Bronchial epithelial cell (primary cell): Measurements from ENCODE around the gene OTUD7B. TPM values are rescaled to one million over a fixed set of nuclear protein-coding genes. Genes with fewer than 3 reads are reported as not detected.

Experiments
- DNase-seq: peaks from one replicate; pipeline ENCODE4 v3.0.0-alpha.2; 2010; ENCODE audit warnings: low read depth
- FAIRE-seq: peaks from 2 replicates; lab custom pipeline; 2011; peaks lifted over from hg19 to GRCh38; lab: Jason Lieb, UNC
- H3K27me3 ChIP-seq: 2 replicates; pipeline ENCODE4 v1.5.1; 2011; ENCODE audit warnings: low read length; ENCODE audit not compliant: control insufficient read depth, insufficient read depth
- H3K36me3 ChIP-seq: 2 replicates; pipeline ENCODE4 v1.5.1; 2011; ENCODE audit warnings: low read length; ENCODE audit not compliant: control insufficient read depth, insufficient read depth
- H3K4me3 ChIP-seq: 2 replicates; pipeline ENCODE4 v1.5.1; 2011; ENCODE audit warnings: mild to moderate bottlenecking, low read depth, low read length, control low read depth
- total RNA-seq: library from RNA; depleted of rRNA; stranded (reverse); fragments of >200 nt; gene quantifications from 2 replicates; pipeline ENCODE4 v1.2.1, GENCODE V29; 2014
- TF ChIP-seq, protein P1 (sequence below): IDR thresholded peaks from 2 replicates; pipeline ENCODE4 v1.5.1; 2011; ENCODE audit warnings: mild to moderate bottlenecking, moderate library complexity, low read length, control low read depth, inconsistent platforms; ENCODE audit not compliant: insufficient read depth, severe bottlenecking

The OTUD7B gene
- total RNA-seq, 1 donor from 2014 or later: 15.3 TPM

DNA sequence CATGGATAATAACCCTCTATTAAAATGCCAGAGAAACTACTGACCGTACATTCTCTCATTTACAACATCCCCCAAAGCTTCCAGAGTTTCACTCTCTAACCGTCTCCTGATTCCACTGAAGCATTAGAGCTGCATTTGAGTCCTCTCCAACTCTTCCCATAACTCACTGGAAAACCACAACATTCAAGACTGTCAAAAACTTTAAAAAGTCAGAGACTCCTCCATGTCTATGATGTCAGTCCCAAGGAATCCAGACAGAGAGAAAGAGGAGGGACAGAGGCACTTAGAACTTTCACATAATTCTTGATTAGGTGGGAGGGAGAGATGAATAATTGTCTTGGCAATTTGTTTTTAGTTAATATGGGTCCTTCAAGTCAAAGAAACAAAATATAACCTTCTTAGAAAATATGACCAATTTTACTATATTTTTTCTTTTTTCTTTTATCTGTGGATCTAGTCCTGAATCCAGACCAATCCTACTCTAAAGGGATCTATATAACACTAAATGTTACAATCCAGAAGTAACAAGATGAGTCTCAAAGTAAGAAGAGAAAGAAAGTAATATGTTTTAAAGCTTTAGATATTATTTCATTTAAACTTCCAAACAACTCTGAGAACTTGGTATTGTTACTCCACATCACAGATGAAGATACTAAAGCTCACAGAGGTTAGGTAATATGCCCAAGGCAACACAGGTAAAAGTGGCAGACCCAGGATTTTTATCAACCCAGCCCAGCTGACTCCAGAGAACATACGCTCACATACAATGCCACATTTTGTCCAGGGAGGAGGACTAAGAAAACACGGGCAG, 23.8 kb downstream of the OTUD7B start:
- FAIRE-seq (no peak), DNase-seq (no peak)
- Histone ChIP-seq H3K36me3 (no peaks in the 10 kb centered on the region), H3K4me3 (no peak overlapping the region), H3K27me3 (no peaks in the 10 kb centered on the region)
- TF ChIP-seq, protein P1, sequence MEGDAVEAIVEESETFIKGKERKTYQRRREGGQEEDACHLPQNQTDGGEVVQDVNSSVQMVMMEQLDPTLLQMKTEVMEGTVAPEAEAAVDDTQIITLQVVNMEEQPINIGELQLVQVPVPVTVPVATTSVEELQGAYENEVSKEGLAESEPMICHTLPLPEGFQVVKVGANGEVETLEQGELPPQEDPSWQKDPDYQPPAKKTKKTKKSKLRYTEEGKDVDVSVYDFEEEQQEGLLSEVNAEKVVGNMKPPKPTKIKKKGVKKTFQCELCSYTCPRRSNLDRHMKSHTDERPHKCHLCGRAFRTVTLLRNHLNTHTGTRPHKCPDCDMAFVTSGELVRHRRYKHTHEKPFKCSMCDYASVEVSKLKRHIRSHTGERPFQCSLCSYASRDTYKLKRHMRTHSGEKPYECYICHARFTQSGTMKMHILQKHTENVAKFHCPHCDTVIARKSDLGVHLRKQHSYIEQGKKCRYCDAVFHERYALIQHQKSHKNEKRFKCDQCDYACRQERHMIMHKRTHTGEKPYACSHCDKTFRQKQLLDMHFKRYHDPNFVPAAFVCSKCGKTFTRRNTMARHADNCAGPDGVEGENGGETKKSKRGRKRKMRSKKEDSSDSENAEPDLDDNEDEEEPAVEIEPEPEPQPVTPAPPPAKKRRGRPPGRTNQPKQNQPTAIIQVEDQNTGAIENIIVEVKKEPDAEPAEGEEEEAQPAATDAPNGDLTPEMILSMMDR: no peak

DNA sequence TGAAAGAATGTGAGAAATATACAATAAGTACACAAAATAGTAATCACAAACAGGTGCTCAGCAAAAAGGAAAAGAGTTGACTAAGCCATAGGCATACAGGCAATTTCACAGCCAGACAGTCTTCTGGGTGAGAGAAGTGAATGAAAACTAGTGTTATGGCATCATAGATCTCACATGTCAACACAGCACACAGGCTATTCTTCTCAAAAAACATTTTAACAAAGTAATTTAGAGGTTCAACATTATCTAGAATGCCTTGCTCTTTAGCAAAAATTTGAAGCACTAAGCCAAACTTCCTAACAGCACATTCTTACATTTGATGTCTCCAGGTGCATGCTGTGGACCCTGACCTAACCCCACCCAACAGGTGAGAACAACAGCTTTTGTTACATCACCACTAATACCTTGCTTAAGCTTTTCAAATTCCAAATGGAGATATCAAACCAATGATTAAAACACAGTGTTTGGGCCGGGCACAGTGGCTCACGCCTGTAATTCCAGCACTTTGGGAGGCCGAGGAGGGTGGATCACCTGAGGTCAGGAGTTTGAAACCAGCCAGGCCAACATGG, 30.5 kb downstream of the OTUD7B start:
- Histone ChIP-seq H3K4me3 (no peak overlapping the region), H3K36me3 (peaks cover 2% of the 10 kb centered on the region), H3K27me3 (no peaks in the 10 kb centered on the region)
- TF ChIP-seq, protein P1: no peak
- DNase-seq (no peak), FAIRE-seq (no peak)

DNA sequence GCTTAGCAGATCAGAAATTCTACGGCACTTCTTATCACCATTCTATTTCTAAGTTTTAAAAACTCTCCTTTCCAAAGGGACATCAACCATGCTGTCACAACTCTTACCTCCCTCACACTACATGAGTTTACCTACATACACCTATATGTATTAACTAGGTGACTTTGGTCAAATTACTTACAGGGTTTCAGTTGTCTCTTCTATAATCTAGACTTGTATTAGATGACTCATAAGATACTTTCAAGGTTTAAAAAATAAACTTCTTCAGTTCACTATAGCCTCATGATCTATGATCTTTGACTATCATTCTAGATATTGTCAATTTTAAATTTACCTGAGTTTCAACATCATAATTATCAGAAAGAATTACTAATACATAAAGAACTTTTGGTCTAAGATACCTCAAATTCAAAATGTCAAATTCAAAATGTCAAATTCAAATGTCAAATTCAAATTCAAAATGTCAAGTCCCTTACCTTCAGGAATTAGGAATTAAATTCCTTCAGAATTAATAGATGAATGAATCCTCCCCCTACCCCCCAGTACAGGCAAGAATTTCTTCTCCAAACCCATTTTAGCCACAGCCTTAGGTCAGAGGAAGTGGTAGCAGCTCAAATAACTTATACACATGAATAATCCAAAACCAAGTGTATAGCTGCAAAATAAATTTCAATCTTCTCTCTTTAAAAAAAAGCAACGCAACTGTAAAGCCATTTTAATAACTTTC, 31.1 kb downstream of the OTUD7B start:
- Histone ChIP-seq H3K27me3 (no peaks in the 10 kb centered on the region), H3K36me3 (peaks cover 5% of the 10 kb centered on the region), H3K4me3 (no peak overlapping the region)
- TF ChIP-seq, protein P1: no peak
- FAIRE-seq: no peak
- no peak for DNase-seq

DNA sequence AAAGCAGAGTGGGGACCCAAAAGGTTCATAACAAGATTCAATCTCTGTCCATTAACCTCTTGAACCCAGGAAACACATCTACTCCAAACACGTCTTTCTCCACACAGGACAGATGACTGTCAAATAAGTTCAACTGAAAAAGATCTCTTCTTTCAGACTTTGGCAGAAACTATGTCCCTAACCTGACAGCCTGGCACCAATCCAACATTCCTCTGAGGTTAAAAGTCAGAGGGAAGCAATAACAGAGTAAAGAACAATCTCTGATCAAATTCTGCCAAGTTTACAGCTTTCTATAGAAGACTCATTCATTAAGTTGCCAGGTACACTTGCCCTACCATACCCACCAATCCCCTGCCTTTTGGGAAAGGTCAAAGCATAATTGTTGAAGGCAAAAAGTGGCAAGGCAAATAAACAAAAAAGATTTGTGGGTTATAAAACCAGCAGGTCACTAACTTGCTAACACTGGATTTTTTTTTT, 31.9 kb downstream of the OTUD7B start:
- H3K36me3 ChIP-seq: peaks cover 8% of the 10 kb centered on the region
- H3K4me3 ChIP-seq: no peak overlapping the region
- no peak for FAIRE-seq
- H3K27me3 ChIP-seq: no peaks in the 10 kb centered on the region
- TF ChIP-seq, protein P1: no peak
- DNase-seq: no peak

DNA sequence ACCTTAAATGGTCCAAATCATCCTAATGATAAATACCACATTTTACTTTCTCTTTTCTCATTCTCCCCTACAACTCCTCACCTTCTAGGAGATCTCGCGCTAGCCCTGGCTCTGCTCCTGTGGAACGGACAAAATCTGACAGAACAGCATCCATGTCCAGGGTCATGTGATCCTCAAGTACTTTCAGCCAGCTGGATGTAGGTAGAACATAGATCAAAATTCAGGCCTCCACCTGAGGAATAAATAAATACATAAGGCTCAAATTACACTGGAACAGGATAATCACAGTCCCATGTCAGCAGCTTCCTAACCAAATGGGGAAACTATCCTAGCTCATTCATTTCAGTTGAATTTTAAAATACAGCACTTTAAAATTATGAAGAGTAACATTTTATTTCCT, 33.2 kb downstream of the OTUD7B start:
- TF ChIP-seq, protein P1: no peak
- Histone ChIP-seq H3K4me3 (no peak overlapping the region), H3K36me3 (peaks cover 10% of the 10 kb centered on the region), H3K27me3 (no peaks in the 10 kb centered on the region)
- DNase-seq (no peak), FAIRE-seq (no peak)
